Measurements from ENCODE around the gene LSR. TPM values are rescaled to one million over a fixed set of nuclear protein-coding genes. Genes with fewer than 3 reads are reported as not detected.
A peak's percentile ranks its signal among the peaks of the same experiment; 100 is the strongest.

The LSR gene
- total RNA-seq, 1 experiment from 2014 or later = 211 TPM

DNA sequence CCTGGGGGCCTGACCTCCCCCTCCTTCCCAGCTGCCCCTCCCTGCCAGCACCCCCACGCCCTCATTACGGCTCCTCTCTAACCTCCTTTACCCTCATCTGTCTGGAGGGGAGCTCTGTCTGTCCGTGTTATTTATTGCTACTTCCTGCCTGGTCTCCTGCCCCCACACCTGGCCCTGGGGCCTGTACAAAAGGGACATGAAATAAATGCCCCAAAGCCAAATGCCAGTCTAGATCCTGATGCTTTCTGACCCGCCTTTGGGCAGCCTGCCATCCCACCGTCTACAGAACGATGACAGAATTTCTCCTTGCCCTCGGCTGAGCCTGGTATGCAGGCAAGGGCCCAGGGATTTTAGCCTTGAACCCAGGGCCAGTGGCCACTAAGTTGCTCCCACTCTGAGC, 64.8 kb downstream of the LSR start (continued):
- TF ChIP-seq, protein P1, sequence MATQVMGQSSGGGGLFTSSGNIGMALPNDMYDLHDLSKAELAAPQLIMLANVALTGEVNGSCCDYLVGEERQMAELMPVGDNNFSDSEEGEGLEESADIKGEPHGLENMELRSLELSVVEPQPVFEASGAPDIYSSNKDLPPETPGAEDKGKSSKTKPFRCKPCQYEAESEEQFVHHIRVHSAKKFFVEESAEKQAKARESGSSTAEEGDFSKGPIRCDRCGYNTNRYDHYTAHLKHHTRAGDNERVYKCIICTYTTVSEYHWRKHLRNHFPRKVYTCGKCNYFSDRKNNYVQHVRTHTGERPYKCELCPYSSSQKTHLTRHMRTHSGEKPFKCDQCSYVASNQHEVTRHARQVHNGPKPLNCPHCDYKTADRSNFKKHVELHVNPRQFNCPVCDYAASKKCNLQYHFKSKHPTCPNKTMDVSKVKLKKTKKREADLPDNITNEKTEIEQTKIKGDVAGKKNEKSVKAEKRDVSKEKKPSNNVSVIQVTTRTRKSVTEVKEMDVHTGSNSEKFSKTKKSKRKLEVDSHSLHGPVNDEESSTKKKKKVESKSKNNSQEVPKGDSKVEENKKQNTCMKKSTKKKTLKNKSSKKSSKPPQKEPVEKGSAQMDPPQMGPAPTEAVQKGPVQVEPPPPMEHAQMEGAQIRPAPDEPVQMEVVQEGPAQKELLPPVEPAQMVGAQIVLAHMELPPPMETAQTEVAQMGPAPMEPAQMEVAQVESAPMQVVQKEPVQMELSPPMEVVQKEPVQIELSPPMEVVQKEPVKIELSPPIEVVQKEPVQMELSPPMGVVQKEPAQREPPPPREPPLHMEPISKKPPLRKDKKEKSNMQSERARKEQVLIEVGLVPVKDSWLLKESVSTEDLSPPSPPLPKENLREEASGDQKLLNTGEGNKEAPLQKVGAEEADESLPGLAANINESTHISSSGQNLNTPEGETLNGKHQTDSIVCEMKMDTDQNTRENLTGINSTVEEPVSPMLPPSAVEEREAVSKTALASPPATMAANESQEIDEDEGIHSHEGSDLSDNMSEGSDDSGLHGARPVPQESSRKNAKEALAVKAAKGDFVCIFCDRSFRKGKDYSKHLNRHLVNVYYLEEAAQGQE (IDR thresholded peaks at IDR 0.05; ENCODE audit: low read depth) = no peak
- no peak for TF ChIP-seq SRF (IDR thresholded peaks at IDR 0.05; ENCODE audit: low read depth)
- no peak for TF ChIP-seq ZFX (IDR thresholded peaks at IDR 0.05)
- TF ChIP-seq RAD21 (IDR thresholded peaks at IDR 0.05; ENCODE audit: low read depth) = no peak

DNA sequence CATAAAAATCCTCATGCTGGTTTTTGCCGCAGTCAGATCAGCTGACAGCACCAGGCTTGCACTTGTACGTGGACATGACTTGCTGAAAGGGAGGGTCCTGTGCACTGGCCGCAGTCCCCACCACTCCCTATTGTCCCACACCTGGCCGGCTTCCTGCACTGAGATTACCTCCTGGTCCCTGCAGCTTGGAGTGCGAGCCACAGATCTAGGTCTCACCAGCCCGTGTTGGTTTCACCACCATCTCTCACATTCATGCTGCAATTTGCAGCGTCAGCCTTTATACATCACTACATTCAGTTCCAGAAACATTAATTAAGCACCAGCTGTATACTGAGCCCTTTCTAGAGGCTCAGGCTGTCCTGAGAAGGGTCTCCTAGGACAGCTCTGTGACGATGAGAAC, 65.2 kb downstream of the LSR start:
- Histone ChIP-seq H3K9me2 (ENCODE audit: insufficient read depth) (no peaks in the 10 kb centered on the region), H3K9me3 (ENCODE audit: control insufficient read depth in 1 of 2, insufficient read depth in 1 of 2, low read depth in 1 of 2, low read length in 2 of 2) (no peaks in the 10 kb centered on the region), H3K36me3 (ENCODE audit: control insufficient read depth in 1 of 2, insufficient read depth in 2 of 2, low read length in 2 of 2) (no peaks in the 10 kb centered on the region), H3K4me1 (ENCODE audit: control insufficient read depth in 1 of 2, insufficient read depth in 2 of 2, low read length in 2 of 2) (peaks cover 16 to 50% of the 10 kb centered on the region in 2 experiments), H2AFZ (ENCODE audit: low read depth, low read length, poor library complexity, severe bottlenecking) (no peak overlapping the region), H3K9ac (ENCODE audit: low read length) (no peak overlapping the region), H3K79me2 (ENCODE audit: insufficient read depth, low read length) (no peaks in the 10 kb centered on the region), H4K20me1 (ENCODE audit: insufficient read depth) (no peaks in the 10 kb centered on the region), H3K4me2 (ENCODE audit: low read length) (peak overlapping the region; percentile 37), H3K4me3 (replicated peaks in 1 of 2; ENCODE audit: low read depth in 1 of 2, low read length in 2 of 2) (no peak overlapping the region), H3K27ac (ENCODE audit: low read depth, low read length) (no peak overlapping the region), H3K27me3 (ENCODE audit: insufficient read depth, low read length) (no peaks in the 10 kb centered on the region)
- ChIA-PET RAD21 (ENCODE audit: low non-redundant PET in 1 of 2, low total read pairs in 2 of 2, uncharacterized antibody in 2 of 2, unreplicated experiment in 2 of 2) (no interaction called here), POLR2A (no interaction called here), CTCF (no interaction called here)
- DNase-seq (ENCODE audit: low read depth, low spot score) (no peak), ATAC-seq (no peak)
- no TSS peak for BruUV-seq (replicated peaks)
- TF ChIP-seq SRF (IDR thresholded peaks at IDR 0.05; ENCODE audit: low read depth) = no peak
- no peak for TF ChIP-seq TCF7L2 (IDR thresholded peaks at IDR 0.05; ENCODE audit: borderline replicate concordance, extremely low read depth, insufficient read depth, insufficient read length)
- TF ChIP-seq, protein P2, sequence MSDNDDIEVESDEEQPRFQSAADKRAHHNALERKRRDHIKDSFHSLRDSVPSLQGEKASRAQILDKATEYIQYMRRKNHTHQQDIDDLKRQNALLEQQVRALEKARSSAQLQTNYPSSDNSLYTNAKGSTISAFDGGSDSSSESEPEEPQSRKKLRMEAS (IDR thresholded peaks at IDR 0.05) = no peak
- TF ChIP-seq ZFX (IDR thresholded peaks at IDR 0.05) = no peak
- no peak for TF ChIP-seq ZNF274 (IDR thresholded peaks at IDR 0.05; ENCODE audit: low read depth, low read length)
- TF ChIP-seq SP1 (IDR thresholded peaks at IDR 0.05; ENCODE audit: low read depth) = no peak
- TF ChIP-seq POLR2AphosphoS5 (IDR thresholded peaks at IDR 0.05; ENCODE audit: low read depth, low read length) = no peak
- TF ChIP-seq, protein P3, sequence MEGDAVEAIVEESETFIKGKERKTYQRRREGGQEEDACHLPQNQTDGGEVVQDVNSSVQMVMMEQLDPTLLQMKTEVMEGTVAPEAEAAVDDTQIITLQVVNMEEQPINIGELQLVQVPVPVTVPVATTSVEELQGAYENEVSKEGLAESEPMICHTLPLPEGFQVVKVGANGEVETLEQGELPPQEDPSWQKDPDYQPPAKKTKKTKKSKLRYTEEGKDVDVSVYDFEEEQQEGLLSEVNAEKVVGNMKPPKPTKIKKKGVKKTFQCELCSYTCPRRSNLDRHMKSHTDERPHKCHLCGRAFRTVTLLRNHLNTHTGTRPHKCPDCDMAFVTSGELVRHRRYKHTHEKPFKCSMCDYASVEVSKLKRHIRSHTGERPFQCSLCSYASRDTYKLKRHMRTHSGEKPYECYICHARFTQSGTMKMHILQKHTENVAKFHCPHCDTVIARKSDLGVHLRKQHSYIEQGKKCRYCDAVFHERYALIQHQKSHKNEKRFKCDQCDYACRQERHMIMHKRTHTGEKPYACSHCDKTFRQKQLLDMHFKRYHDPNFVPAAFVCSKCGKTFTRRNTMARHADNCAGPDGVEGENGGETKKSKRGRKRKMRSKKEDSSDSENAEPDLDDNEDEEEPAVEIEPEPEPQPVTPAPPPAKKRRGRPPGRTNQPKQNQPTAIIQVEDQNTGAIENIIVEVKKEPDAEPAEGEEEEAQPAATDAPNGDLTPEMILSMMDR (IDR thresholded peaks at IDR 0.05 in 2 of 3, conservative IDR thresholded peaks at IDR 0.05 in 1 of 3; ENCODE audit: borderline replicate concordance in 1 of 3, insufficient read depth in 1 of 3, low read depth in 2 of 3, low read length in 2 of 3) = no peak
- intact Hi-C loops (cut with micrococcal nuclease) = no loop called here
